Coronary artery (tissue), 2 donors: ENCODE results near the gene PHC3.

Experiments
- DNase-seq: peaks from one replicate; pipeline ENCODE4 v3.0.0-alpha.2; 2017; ENCODE audit warnings: low spot score
- H3K27ac ChIP-seq, 2 donors: fragments of 200-600 bp; sonication (generic); one replicate each; pipeline ENCODE4 v1.5.1; 2016 to 2019
- H3K4me3 ChIP-seq: fragments of 200-600 bp; sonication (generic); 2 replicates; pipeline ENCODE4 v1.5.1; 2016; ENCODE audit warnings: mild to moderate bottlenecking, moderate library complexity
- CTCF ChIP-seq: fragments of 200-600 bp; sonication (generic); IDR thresholded peaks from one replicate; pipeline ENCODE4 v1.5.1; 2019; ENCODE audit warnings: antibody characterized with exemption

The PHC3 gene

DNA sequence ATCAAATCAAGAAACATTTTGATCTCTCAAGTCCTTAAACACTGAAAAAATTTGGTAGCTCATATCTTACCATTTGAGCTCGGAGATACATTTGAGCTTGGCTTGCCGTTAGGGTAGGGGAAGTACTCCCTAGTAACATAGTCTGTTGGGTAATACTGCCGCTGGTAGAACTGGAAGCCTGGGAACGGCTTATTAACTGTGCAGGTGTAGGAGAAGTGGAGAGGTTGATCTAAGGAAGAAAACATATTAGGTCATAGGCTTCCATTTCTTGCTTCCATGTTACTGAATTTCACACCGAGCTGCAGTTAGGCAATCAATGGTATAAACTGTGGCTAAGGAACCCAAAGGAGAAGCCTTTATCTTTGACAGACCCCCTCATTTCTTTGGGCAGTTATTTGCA is 32.5 kb downstream of the PHC3 start:
- no peak for DNase-seq
- Histone ChIP-seq H3K4me3 (no peak overlapping the region), H3K27ac (no peak overlapping the region)
- no peak for TF ChIP-seq CTCF

DNA sequence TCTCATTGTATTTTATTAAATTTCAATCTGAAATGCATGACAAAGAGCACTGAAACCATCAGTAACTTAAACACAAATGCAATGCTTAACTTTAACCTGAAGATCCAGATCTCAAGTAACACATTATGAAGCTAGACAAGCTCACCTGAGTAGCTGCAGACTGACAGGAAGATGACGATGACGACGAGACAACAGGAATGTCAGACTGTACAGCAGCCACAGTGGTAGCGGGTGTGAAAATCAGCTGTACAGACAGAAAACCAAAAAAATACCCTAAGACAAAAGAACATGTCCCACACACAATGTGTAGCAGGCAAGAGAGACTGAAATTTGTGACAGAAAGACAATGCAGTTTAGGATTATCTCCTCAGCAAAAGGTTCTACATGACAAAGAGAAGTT is 36.3 kb downstream of the PHC3 start:
- DNase-seq: no peak
- no peak overlapping the region for H3K27ac ChIP-seq

GRCh38 chr3:170144437-170144843 is 37.1 kb downstream of the PHC3 start:
- TF ChIP-seq CTCF: no peak
- no peak for DNase-seq
- no peak overlapping the region for H3K27ac ChIP-seq
- H3K4me3 ChIP-seq: no peak overlapping the region

More for the DNA sequence above, 36.3 kb downstream of the PHC3 start:
- no peak for TF ChIP-seq CTCF
- no peak overlapping the region for H3K4me3 ChIP-seq

DNA sequence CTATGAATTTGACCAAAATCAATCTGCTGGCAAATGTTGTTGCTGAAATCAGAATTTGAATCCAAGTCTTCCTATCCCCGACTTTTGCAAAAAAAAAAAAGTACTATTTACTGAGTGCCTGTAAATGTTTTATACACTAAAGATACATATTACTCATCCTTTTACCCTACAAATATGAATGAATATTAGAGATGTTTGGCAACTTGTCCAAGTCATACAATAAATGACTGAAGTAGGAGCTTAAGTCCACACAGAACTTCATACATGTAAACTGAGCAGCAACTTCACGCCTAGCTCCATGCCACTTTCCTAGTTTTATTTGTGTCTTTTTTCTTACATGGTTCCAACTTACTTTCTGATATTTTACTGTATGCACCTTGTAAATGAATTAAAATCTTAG is 39.2 kb downstream of the PHC3 start:
- no peak for DNase-seq
- Histone ChIP-seq H3K27ac (no peak overlapping the region), H3K4me3 (no peak overlapping the region)
- no peak for TF ChIP-seq CTCF

- TF ChIP-seq CTCF: no peak
- no peak for DNase-seq
- no peak overlapping the region for H3K27ac ChIP-seq
- H3K4me3 ChIP-seq: no peak overlapping the region
Measured at GRCh38 chr3:170137986-170138385, 43.5 kb downstream of the PHC3 start.

DNA sequence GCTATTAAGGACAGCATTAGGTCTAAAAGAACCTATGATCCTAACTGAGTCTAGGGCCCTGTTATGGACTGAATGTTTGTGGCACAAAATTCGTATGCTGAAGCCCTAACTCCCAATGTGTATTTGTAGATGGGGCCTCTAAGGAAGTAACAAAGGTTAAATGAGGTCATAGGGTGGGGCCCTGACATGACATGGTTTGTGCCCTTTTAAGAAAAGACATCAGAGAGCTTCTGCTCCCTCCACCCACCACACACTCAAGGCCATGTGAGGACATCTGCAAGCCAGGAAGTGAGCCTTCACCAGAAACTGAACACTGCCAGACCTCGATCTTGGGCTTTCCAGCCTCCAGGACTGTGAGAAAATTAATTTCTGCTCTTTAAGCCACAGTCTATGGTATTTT is 49.2 kb downstream of the PHC3 start:
- no peak overlapping the region for H3K4me3 ChIP-seq
- no peak overlapping the region for H3K27ac ChIP-seq
- no peak for DNase-seq
- no peak for TF ChIP-seq CTCF

DNA sequence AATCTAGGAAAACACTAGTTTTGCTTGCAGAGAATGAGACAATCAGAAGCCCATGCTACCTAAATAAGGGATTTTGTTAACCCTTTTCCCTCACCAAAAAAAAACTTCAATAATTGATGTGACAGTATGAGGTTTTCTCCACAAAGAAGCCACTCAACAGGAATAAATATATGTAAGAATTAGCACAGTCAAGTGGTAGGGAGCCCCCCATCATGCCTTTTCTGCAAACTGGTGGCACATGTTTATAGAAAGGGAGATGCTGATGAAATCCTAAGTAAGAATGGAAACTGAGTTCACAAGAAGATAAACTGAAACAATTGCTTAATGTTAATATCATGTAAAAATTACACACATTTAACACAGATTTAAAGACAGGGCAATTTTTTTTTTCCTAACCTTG is 51.0 kb downstream of the PHC3 start:
- no peak for TF ChIP-seq CTCF
- DNase-seq: no peak
- no peak overlapping the region for H3K4me3 ChIP-seq

More for the DNA sequence above, 51.0 kb downstream of the PHC3 start:
- H3K27ac ChIP-seq: no peak overlapping the region
